Pancreas (tissue), 10 donors: ENCODE measurements around the gene CASP5. TPM values are rescaled to one million over a fixed set of nuclear protein-coding genes. Genes with fewer than 3 reads are reported as not detected.

Experiments used
- ATAC-seq, 4 donors: fragments of 200-7000 bp; cut with Tn5 transposase; one replicate each; pipeline versions ENCODE4 v1.8.0 to v1.9.1; 2020; ENCODE audit warnings: mild to moderate bottlenecking in 4 of 4, moderate library complexity in 4 of 4
- DNase-seq, 6 donors: peaks; one replicate each; pipeline ENCODE4 v3.0.0-alpha.2; 2020
- FAIRE-seq: peaks from 2 replicates; lab custom pipeline; 2012; peaks lifted over from hg19 to GRCh38; lab: Jason Lieb, UNC
- H3K27ac ChIP-seq, 4 donors: fragments of 200-600 bp; sonication (generic); 1 replicate in 3 of 4; 2 replicates in 1 of 4; pipeline versions ENCODE4 v1.5.0 to v1.8.0; 2020
- H3K27me3 ChIP-seq, 4 donors: fragments of 200-600 bp; one replicate each; pipeline ENCODE4 v1.8.0; 2021
- H3K36me3 ChIP-seq, 3 donors: fragments of 200-600 bp; sonication (generic) in 1 of 3; one replicate each; pipeline versions ENCODE4 v1.5.0 to v1.8.0; 2020 to 2021
- H3K4me1 ChIP-seq, 3 donors: fragments of 200-600 bp; one replicate each; pipeline ENCODE4 v1.8.0; 2021
- H3K4me3 ChIP-seq, 4 donors: fragments of 200-600 bp; sonication (generic) in 2 of 4; one replicate each; pipeline versions ENCODE4 v1.5.0 to v1.8.0; 2020 to 2021
- H3K9me3 ChIP-seq, 4 donors: fragments of 200-600 bp; one replicate each; pipeline ENCODE4 v1.8.0; 2021
- CTCF ChIP-seq, 4 donors: fragments of 200-600 bp; sonication (generic) in 3 of 4; IDR thresholded peaks; one replicate each; pipeline versions ENCODE4 v1.5.0 to v1.8.0; 2021; ENCODE audit warnings: antibody characterized with exemption in 4 of 4
- WGBS, 2 donors: extraction: QIAGEN DNeasy Blood & Tissue Kit; methylation state at CpG; one replicate each; pipeline ENCODE4 v1.1.7; 2013; 5-methylcytosine and 5-hydroxymethylcytosine counted together
- intact Hi-C, 3 donors: fragments of 100-400 bp; cut with DNase I; formaldehyde crosslinking; loops; one replicate each; pipeline versions ENCODE4 v1.11.1 to v1.14.2; 2022
- polyA plus RNA-seq, 2 donors: library from polyadenylated mRNA; stranded (reverse); fragments of 200-250 nt; gene quantifications; one replicate each; pipeline ENCODE4 v1.2.3, GENCODE V29; 2013
- total RNA-seq, 6 donors: library from RNA; stranded (reverse); fragmentation: NEBNext Ultra II Directional in 4 of 6; extraction: Animal tissue kit (Norgen Biotek cat#: 25700) in 4 of 6; gene quantifications; one replicate each; pipeline versions ENCODE4 v1.2.1 to v1.2.4, GENCODE V29; 2021 to 2023
- donor health status: healthy with polysubstance abuse.
- donor health status: DM: no; HTN: no; CAD: no; lungs with moderate emphysema.
- donor health status: DM: no; HTN: no; CAD: no.
- donor health status: control.
- donor health status: control.
- donor health status: Bipolar disorder and iron deficiency.
- donor health status: DM: yes; HTN: yes; CAD: no.
- donor health status: DM: no; HTN: no; CAD: no.
- donor health status: DM: no; HTN: no; CAD: no.
- donor health status: DM: yes; HTN: yes; CAD: no.

CASP5 gene
- total and polyA plus RNA-seq, 8 donors, result 0.12 to 0.25 TPM; not detected in 6

- intact Hi-C loops, result no loop called here
- ATAC-seq (peak in 1 of 4 donors; percentile 16), FAIRE-seq (no peak), DNase-seq (no peak)
- TF ChIP-seq CTCF (IDR thresholded peaks at IDR 0.05), result no peak
- Histone ChIP-seq H3K4me1 (no peaks in the 10 kb centered on the region), H3K36me3 (no peaks in the 10 kb centered on the region), H3K27ac (no peak overlapping the region), H3K4me3 (no peak overlapping the region), H3K27me3 (no peaks in the 10 kb centered on the region), H3K9me3 (no peaks in the 10 kb centered on the region)
- 85 to 95% methylated on average over 2 of the region's 2 CpGs for WGBS, 2 donors
These were observed 9.5 kb upstream of the CASP5 start for GRCh38 chr11:105032495-105032894.

GRCh38 chr11:105027678-105028077, 4.7 kb upstream of the CASP5 start:
- Histone ChIP-seq H3K36me3 (no peaks in the 10 kb centered on the region), H3K4me1 (no peaks in the 10 kb centered on the region), H3K9me3 (no peaks in the 10 kb centered on the region), H3K27ac (no peak overlapping the region), H3K27me3 (no peaks in the 10 kb centered on the region), H3K4me3 (no peak overlapping the region)
- FAIRE-seq (no peak), ATAC-seq (no peak), DNase-seq (no peak)
- intact Hi-C loops, result no loop called here
- TF ChIP-seq CTCF (IDR thresholded peaks at IDR 0.05), result no peak
- 67 to 68% methylated on average over 3 of the region's 3 CpGs for WGBS, 2 donors

- H3K4me1 ChIP-seq, result no peaks in the 10 kb centered on the region
- H3K4me3 ChIP-seq, result no peak overlapping the region
- no peaks in the 10 kb centered on the region for H3K36me3 ChIP-seq
- DNase-seq (no peak), FAIRE-seq (no peak), ATAC-seq (no peak)
- no peaks in the 10 kb centered on the region for H3K9me3 ChIP-seq
- intact Hi-C loops, result no loop called here
- TF ChIP-seq CTCF (IDR thresholded peaks at IDR 0.05), result no peak
- no peaks in the 10 kb centered on the region for H3K27me3 ChIP-seq
- WGBS, 2 donors, result 64% methylated on average over 1 of the region's 1 CpG
- H3K27ac ChIP-seq, result no peak overlapping the region
These were observed 1.4 kb upstream of the CASP5 start for GRCh38 chr11:105024394-105024793.

- peak overlapping the region in 1 of 4 donors; percentile 11 for H3K27ac ChIP-seq
- intact Hi-C loops, result no loop called here
- H3K4me1 ChIP-seq, result no peaks in the 10 kb centered on the region
- H3K27me3 ChIP-seq, result no peaks in the 10 kb centered on the region
- H3K36me3 ChIP-seq, result no peaks in the 10 kb centered on the region
- no peak for ATAC-seq
- TF ChIP-seq CTCF (IDR thresholded peaks at IDR 0.05), result no peak
- H3K9me3 ChIP-seq, result no peaks in the 10 kb centered on the region
- DNase-seq, result no peak
- H3K4me3 ChIP-seq, result no peak overlapping the region
- FAIRE-seq, result no peak
- 44% methylated on average over 2 of the region's 2 CpGs for WGBS, 2 donors
These were observed 441 bp downstream of the CASP5 start for GRCh38 chr11:105022527-105022926.

- ATAC-seq, result no peak
- no peak for FAIRE-seq
- H3K27me3 ChIP-seq, result no peaks in the 10 kb centered on the region
- no peaks in the 10 kb centered on the region for H3K9me3 ChIP-seq
- H3K4me1 ChIP-seq, result no peaks in the 10 kb centered on the region
- H3K27ac ChIP-seq, result no peak overlapping the region
- H3K36me3 ChIP-seq, result no peaks in the 10 kb centered on the region
- intact Hi-C loops, result no loop called here
- no peak overlapping the region for H3K4me3 ChIP-seq
- TF ChIP-seq CTCF (IDR thresholded peaks at IDR 0.05), result no peak
- DNase-seq, result no peak
These were observed 15.5 kb downstream of the CASP5 start for GRCh38 chr11:105007463-105007862.
